GM21737 (cell line): ENCODE data around the gene SEC61G.

Experiments used
- ATAC-seq: cut with Tn5 transposase; IDR thresholded peaks from one replicate; pipeline ENCODE4 v1.9.1; 2021; ENCODE audit warnings: mild to moderate bottlenecking, moderate library complexity; ENCODE audit not compliant: unreplicated experiment

SEC61G gene

GRCh38 chr7:54769203-54769602 is 10.2 kb upstream of the SEC61G start:
- no peak for ATAC-seq

- no peak for ATAC-seq
Observed at GRCh38 chr7:54764861-54765260, 5.8 kb upstream of the SEC61G start.

- ATAC-seq = no peak
Observed at GRCh38 chr7:54757711-54758110, 1.3 kb downstream of the SEC61G start.

- ATAC-seq = no peak
Observed at GRCh38 chr7:54749200-54749599, 9.8 kb downstream of the SEC61G start.

GRCh38 chr7:54747234-54747633 is 11.8 kb downstream of the SEC61G start:
- ATAC-seq = no peak

GRCh38 chr7:54743580-54743979 is 15.4 kb downstream of the SEC61G start:
- no peak for ATAC-seq

GRCh38 chr7:54738737-54739136 is 20.3 kb downstream of the SEC61G start:
- ATAC-seq = no peak

- ATAC-seq = no peak
Observed at GRCh38 chr7:54729107-54729506, 29.9 kb downstream of the SEC61G start.

GRCh38 chr7:54728411-54728810 is 30.6 kb downstream of the SEC61G start:
- no peak for ATAC-seq

- ATAC-seq = no peak
Observed at GRCh38 chr7:54725255-54725654, 33.8 kb downstream of the SEC61G start.

- no peak for ATAC-seq
Observed at GRCh38 chr7:54722502-54722901, 36.5 kb downstream of the SEC61G start.

- no peak for ATAC-seq
Observed at GRCh38 chr7:54722026-54722425, 37.0 kb downstream of the SEC61G start.

- ATAC-seq = no peak
Observed at GRCh38 chr7:54719974-54720373, 39.0 kb downstream of the SEC61G start.

GRCh38 chr7:54719425-54719824 is 39.6 kb downstream of the SEC61G start:
- no peak for ATAC-seq

- no peak for ATAC-seq
Observed at GRCh38 chr7:54712820-54713219, 46.2 kb downstream of the SEC61G start.

- ATAC-seq = no peak
Observed at GRCh38 chr7:54711900-54712595, 47.0 kb downstream of the SEC61G start.

- ATAC-seq = no peak
Observed at GRCh38 chr7:54709283-54709682, 49.7 kb downstream of the SEC61G start.

- ATAC-seq = no peak
Observed at GRCh38 chr7:54705436-54705835, 53.6 kb downstream of the SEC61G start.

GRCh38 chr7:54704851-54705250 is 54.2 kb downstream of the SEC61G start:
- no peak for ATAC-seq
